ENCODE data around the gene QSER1.
"Not testable (repeated sequence)": the region's sequence is repeated elsewhere in the genome, so short reads cannot be mapped to it uniquely, and the experiment has no call there.

Gene QSER1

DNA sequence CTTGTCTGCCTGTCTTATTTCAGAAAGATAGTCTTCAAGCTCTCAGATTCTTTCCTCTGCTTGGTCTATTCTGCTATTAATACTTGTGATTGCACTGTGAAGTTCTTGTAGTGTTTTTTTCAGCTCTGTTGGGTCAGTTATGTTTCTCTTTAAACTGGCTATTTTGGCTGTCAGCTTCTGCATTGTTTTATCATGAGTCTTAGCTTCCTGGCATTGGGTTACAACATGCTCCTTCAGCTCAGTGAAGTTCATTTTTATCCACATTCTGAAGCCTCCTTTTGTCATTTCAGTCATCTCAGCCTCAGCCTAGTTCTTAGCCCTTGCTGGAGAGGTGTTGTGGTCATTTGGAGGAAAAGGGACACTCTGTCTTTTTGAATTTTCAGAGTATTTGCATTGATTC is 107.6 kb downstream of the QSER1 start:
- DNase-seq (ENCODE audit: low read depth in 1 of 2, low spot score in 1 of 2): no peak

DNA sequence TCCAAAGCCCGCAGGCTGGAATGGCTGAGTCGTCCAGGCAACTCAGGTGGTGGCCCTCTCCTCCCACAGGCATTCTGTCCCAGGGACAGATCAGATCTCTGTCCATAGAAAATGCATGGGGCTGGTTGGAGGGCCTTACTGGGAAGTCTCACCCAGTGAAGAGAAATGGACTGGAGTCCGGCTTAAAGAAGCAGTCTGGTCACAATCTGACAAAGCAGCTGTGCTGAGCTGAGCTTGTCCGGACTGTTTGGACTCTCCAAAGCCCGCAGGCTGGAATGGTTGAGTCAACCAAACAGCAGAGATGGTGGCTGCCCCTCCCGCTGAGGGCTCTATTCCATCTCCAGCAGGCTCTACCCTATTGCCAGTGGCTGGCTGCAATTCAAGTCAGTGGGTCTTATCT is 108.7 kb downstream of the QSER1 start:
- no peak for DNase-seq (ENCODE audit: low read depth in 1 of 2, low spot score in 1 of 2)

DNA sequence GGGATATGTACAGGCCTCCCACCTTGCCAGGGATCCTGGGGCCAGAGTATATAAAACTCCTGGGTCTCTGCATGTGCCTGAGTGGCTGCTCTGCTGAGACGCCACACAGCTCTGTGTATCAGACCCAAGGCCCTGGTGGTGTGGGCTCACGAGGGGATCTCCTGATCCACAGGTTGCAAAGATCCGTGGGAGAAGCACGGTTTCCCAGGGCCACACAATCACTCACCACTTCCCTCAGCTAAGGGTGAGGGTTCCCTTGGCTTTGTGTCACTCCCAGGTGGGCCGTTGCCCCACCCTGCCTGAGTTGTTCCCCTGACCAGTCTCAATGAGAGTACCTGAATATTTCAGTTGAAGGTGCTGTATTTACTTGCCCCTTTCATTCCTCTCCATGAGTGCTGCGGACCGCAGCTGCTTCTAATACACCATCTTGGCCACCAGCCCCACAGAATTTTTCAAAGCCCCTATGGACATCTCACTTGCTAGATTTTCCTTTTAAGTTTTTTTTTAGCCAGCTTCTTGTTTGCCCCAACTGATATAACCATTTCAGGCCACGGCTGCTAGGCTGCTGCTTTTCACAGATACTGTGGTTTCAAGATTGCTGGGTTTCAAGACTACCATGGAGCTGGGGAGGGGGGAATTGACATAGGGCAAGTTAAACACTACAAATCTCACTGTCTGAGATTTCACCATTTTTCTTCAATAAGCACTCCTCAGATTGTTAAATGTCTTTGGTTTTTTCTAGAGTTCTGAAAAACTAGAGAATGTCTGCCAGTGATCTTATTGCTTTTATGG is 109.3 kb downstream of the QSER1 start:
- no peak for DNase-seq (ENCODE audit: low read depth in 1 of 2, low spot score in 1 of 2)

DNA sequence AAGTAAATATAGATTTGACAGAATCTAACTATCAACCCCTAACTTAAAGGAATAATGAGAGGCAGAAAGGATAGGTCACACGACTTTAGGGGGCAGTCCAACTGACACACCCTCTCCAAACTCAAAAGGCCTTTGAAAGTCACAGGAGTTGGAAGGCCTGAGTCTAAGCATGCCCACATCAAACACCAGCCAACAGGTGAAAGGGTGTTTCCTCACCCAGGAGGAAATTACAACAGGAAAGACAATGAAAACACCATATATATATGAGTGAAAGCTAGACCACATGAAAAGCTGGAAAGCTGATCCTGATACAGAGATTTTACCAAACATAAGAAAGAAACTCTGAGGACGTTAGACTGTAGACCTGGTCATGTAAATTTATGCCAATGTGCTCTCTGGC is 112.6 kb downstream of the QSER1 start:
- DNase-seq (ENCODE audit: low read depth in 1 of 2, low spot score in 1 of 2): no peak

DNA sequence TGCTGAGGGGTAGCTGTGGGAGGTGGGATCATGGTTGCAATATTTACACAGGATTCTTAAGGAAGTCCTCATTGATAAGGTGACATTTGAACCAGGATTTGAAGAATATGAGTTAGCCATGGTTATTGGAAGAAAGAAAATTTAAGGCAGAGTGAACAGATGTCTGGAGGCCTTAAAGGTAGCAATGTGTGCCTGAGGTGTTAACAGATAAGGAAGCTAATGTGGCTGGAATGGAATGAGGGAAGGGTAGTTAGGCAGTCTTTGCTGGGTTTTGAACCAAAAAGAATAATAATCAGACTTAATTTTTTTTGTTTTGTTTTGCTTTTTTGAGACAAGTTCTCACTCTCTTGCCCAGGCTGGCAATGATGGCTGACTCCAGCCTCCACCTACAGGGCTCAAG is 113.4 kb downstream of the QSER1 start:
- no peak for DNase-seq (ENCODE audit: low read depth in 1 of 2, low spot score in 1 of 2)

DNA sequence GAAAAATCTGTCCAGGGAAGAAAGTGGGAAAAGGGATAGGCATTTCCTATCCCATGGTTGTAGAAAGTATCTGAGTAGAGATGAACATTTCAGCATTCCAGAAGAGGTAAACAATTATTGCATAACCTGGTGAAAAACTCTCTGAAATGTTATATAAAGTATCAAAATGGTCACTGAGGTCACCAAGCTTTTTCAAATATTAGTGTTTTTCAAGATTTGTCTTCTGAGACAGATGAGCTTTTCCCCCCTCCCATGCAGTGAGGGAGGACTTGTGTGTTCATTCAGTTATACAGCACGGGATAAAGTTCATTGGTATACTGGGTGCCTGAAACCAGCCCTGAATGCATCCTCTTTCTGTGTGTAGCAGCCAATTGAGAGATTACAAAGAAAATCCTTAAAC is 121.1 kb downstream of the QSER1 start:
- DNase-seq (ENCODE audit: low read depth in 1 of 2, low spot score in 1 of 2): no peak

DNA sequence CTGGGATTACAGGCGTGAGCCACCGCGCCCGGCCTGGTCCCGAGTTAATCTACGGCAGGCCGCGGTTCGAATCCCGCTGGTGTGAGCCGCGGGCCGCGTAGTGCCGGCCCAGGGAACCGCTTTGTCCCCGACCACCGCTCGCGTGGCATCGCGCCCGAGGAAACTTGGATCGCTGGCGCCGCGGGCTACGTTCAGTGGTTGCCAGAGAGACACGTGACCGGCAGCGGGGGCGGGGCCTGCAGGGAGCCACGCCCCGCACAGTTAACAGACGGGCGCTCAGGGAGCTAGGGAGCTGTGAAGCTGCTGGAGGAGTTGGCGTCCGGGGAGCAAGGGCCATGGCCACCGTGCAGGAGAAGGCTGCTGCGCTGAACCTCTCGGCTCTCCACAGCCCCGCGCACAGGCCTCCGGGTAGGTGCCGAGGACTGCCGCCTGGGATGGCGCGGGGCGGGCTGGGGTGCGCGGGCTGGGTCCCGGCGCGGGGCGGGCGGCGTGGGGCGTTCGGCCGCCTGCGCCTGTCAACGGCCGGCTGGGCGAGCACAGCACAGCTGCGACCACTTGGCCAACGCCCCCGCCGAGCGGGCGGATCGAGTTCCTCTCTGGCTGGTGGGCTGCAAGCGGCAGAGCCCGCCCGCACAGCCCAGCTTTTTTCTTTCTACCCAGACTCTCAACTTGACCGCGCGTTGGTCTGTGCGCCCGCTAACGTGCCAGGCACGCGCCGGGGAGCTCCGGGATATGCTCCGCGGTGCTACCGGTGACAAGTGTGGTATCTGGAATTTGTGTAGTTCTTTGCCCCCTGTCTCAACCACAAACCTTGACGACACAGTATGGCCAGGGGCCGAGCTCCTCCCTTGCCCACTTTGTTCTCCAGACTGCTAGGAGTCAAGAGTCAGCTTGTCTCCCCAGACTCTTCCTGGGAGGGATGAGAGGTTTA is 123.3 kb downstream of the QSER1 start, which contains the start of gene DEPDC7:
DEPDC7 (plus strand) TSS at position 258 of the 931 bp plus-strand sequence; CDS start at position 336, 78 bp downstream.
- peak; percentile 44 to 75 for DNase-seq (ENCODE audit: low read depth in 1 of 2, low spot score in 1 of 2)

DNA sequence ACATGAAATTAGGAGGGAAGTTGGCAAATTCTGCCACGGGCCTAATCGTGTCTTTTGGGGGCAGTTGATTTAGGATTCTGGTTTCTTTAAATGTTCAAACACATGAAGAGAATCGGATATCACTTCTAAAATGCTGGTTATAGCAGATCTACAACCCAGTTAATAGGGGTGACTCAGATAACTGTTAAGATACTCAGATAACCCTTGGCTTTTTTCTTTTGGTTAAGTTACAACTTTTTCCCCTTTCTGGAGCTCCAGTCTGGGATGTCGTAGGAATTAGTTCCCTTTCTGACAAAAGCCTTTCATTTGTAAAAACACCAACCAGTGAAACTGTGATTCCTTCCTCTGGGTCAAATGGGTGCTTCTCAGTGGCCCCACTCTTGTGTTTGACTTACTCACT is 124.0 kb downstream of the QSER1 start:
- DNase-seq (ENCODE audit: low read depth in 1 of 2, low spot score in 1 of 2): no peak

DNA sequence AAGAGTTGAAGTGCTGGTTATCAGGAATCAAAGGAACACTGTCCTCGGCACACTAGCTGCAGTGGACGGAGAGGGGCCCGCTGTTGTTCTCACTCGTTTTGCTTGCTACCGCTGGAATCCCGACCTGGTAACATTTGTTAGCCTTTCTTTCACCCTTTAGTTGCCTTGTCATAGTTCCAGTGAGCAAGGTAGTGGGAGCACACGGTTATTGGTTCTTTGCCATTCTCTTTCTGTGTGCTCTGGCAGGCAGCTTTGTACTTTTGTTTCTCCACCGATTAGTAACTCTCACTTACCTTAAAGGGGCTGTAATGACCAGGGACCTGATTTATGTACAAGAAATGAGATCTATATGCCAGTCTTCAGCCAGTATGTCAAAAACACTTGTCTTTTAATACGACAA is 124.9 kb downstream of the QSER1 start:
- DNase-seq (ENCODE audit: low read depth in 1 of 2, low spot score in 1 of 2): no peak

DNA sequence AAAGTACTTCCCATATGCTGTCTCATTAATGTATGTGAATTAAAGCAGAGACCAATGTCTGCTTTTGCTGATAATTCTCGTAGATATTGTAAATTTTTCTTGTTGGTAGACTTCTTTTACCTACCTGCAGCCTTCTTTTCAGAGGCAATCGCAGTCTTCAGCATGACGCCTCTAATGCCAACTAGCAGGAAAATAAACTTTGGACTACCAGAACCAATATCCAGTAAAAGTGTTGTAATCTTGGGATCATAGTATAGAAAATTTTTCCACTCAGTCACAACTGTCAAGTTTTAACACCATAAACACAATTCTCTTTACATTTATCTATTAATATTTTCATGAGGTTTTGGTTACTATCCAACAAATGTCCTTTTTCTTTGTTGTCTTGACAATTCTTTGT is 125.4 kb downstream of the QSER1 start:
- no peak for DNase-seq (ENCODE audit: low read depth in 1 of 2, low spot score in 1 of 2)

DNA sequence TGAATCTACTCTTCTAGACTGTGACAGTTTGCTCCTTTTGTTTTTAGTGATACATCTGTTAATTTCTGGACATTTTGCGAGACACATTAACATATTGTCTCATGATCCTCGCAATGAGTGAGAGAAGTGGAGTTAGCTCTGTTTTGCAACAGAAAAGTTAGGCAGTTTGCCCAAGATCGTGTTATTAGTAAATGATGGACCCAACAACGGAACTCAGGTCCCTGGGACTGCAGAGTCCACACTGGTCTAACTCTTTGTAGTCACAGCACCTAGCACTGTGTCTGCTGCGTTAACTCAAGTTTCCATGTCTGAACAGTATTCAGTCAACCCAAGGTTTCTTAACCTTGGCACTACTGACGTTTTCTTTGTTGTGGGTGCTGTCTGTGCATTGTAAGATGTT is 126.2 kb downstream of the QSER1 start:
- DNase-seq (ENCODE audit: low read depth in 1 of 2, low spot score in 1 of 2): no peak

DNA sequence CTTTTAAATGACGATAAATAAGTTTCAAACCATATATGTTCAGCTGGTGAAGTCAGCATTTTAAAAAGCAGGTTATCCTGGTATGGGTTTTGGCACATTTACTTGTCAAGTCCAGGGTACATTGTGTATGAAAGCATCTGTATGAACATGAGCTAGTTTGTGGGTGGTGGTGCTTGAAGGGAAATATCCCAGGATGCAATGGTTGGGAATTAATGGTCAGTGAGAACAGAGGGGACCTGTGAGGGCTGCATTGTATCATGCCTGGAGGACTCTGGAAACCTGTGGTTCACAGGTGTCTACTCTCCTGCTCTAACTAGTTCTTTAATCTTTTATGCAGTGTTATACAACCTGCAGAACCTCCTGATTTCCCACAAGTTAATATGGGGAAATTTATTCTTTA is 128.9 kb downstream of the QSER1 start:
- DNase-seq (ENCODE audit: low read depth in 1 of 2, low spot score in 1 of 2): no peak

DNA sequence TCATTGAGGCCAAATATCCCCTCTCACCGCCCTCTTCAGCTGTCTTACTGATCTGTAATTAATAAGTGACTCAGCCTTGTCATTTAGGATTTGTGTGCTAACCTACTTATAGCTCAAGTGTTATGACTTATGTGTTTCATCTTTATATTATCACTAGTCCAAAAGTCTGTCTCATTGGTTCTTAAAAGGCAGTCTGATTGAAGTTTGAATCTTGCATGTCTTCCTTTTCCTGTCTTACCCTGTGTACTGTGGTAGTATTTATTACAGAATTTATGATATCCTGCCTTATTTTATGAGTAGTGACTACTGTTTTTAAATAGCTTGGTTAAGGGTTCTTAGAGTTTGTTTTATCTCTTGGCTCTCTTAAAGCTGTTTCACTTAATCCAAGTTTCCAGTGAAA is 129.3 kb downstream of the QSER1 start:
- DNase-seq (ENCODE audit: low read depth in 1 of 2, low spot score in 1 of 2): no peak

DNA sequence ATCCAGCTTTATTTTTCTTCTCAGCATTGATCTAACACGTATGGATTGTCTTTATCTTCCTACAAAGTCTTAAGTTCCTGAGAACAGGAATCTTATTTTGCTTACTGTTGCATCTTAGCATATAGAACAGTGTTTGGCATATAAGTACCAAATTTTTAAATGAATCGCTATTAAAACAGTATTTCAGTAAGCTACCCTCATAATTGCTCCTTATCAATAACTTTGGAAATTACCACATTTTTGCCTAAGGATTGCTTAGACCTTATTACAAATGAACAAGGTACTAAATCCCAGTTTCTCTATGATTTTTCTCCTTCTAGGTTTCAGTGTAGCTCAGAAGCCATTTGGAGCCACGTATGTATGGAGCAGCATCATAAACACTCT is 132.7 kb downstream of the QSER1 start:
- DNase-seq (ENCODE audit: low read depth in 1 of 2, low spot score in 1 of 2): no peak

DNA sequence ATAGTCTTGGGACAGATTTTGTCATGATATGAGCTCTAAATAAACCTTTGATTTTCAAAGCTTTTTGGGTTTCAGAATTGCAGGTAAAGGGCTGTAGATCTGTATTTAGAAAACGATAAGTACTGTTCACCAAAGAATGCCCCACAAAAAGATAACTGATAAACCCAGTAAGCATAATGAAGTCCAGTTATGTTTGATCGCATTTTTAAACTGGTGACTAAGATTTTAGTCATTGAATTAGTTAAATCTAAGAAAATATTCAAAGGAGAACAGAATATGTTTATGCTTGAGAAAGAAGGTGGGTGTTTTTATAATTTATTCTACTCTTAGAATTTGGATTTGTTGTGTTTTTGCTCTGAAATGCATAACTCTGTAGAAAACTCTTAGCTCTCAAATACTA is 134.6 kb downstream of the QSER1 start:
- no peak for DNase-seq (ENCODE audit: low read depth in 1 of 2, low spot score in 1 of 2)

DNA sequence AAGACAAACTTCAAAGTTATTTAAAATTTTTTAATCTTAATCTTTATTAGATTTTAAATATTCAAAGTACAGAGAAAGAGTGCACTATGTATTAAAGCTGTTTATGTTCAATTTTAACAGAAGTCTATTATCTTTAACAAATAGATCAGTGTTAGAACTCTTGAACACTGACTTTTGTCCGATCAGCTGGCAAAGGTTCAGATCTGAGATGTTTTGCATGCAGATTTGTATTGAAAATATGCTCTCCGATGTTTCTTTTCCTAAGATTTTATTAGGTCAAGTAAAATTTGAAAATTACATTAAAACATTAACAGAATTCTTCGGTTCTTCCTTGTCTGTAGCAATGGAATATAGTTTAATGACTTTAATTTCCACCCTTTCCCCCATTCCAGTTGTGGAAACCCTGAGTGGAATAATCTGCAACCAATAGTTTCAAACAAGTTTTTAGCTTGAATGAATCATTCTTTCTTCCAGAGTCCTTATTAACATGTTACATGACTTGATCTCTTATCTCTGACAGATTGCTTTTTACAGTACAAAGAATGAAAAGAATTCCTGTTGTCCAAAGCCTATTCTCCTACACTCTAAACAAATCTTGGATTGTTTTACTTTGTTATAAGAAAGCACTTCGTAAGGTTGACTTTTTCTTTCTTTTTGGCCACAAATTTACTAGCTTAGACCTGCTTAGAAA is 135.4 kb downstream of the QSER1 start:
- no peak for DNase-seq (ENCODE audit: low read depth in 1 of 2, low spot score in 1 of 2)

DNA sequence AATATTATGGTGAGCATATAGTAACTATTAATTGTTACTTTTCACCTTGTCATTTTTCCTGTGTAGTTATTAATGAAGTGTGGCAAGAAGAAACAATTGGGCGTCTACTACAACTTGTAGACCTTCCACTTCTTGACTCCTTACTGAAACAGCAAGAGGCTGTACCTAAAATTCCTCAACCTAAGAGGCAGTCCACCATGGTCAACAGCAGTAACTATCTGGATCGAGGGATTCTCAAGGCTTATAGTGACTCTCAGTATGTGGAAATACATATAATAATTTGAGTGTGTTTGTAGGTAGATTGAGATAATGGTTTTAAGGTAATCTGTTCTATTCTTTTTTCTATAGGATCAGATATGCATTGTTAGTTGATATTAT is 135.9 kb downstream of the QSER1 start:
- DNase-seq (ENCODE audit: low read depth in 1 of 2, low spot score in 1 of 2): no peak

DNA sequence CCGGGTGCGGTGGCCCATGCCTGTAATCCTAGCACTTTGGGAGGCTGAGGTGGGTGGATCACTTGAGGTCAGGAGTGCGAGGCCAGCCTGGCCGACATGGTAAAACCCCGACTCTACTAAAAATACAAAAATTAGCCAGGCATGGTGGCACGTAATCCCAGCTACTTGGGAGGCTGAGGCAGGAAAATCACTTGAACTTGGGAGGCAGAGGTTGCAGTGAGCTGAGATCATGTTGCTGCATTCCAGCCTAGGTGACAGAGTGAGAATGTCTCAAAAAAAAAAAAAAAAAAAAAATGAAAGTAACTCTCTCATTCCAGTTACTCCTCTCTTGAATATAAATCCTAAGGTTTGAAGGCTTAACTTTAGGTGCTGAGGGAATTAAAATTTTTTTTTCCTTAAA is 136.6 kb downstream of the QSER1 start:
- DNase-seq (ENCODE audit: low read depth in 1 of 2, low spot score in 1 of 2): not testable (repeated sequence)

All from stimulated activated CD4-positive, alpha-beta T cell treated with anti-CD3 and anti-CD28 coated beads, Interleukin-15, amount 100 ng/mL, for 1 hour (primary cell).